ENCODE data around the gene ANO7. TPM values are rescaled to one million over a fixed set of nuclear protein-coding genes. Genes with fewer than 3 reads are reported as not detected.

The ANO7 gene, protein sequence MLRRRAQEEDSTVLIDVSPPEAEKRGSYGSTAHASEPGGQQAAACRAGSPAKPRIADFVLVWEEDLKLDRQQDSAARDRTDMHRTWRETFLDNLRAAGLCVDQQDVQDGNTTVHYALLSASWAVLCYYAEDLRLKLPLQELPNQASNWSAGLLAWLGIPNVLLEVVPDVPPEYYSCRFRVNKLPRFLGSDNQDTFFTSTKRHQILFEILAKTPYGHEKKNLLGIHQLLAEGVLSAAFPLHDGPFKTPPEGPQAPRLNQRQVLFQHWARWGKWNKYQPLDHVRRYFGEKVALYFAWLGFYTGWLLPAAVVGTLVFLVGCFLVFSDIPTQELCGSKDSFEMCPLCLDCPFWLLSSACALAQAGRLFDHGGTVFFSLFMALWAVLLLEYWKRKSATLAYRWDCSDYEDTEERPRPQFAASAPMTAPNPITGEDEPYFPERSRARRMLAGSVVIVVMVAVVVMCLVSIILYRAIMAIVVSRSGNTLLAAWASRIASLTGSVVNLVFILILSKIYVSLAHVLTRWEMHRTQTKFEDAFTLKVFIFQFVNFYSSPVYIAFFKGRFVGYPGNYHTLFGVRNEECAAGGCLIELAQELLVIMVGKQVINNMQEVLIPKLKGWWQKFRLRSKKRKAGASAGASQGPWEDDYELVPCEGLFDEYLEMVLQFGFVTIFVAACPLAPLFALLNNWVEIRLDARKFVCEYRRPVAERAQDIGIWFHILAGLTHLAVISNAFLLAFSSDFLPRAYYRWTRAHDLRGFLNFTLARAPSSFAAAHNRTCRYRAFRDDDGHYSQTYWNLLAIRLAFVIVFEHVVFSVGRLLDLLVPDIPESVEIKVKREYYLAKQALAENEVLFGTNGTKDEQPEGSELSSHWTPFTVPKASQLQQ
- total RNA-seq = 1.6 and 1.9 TPM in 2 replicates

DNA sequence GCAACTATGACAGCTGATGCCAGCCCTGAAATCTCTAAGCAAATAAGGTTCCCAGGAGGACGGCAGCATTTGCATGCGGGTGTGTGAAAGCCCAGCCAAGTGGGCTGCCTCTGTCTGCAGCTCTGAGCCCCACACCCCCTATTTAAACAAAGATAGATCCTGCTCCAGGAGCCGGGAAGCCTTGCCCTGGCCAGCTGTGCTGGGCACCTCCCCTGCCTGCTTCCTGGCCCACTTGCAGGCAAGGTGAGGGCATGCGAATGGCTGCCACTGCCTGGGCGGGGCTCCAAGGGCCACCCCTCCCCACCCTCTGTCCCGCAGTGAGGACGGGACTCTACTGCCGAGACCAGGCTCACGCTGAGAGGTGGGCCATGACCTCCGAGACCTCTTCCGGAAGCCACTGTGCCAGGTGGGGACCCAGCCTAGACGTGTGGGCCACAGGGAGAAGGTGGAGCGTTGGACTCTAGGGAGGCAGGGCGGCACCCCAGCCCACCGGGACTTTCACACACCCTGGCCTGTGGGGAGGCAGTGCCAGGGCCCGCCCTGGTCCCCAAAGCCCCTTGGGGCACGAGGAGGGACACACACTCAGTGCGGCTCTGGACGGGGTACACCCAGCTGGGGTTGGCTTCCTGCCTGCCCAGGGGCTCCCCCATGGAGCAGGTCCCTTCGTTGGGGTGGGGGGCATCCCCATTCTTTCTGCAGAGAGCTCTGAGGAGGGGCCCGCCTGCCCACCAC is at the start of gene ANO7:
ANO7 (plus strand) TSS at position 317 of the 732 bp plus-strand sequence. CDS start 1,387 bp downstream, outside the sequence.

DNA sequence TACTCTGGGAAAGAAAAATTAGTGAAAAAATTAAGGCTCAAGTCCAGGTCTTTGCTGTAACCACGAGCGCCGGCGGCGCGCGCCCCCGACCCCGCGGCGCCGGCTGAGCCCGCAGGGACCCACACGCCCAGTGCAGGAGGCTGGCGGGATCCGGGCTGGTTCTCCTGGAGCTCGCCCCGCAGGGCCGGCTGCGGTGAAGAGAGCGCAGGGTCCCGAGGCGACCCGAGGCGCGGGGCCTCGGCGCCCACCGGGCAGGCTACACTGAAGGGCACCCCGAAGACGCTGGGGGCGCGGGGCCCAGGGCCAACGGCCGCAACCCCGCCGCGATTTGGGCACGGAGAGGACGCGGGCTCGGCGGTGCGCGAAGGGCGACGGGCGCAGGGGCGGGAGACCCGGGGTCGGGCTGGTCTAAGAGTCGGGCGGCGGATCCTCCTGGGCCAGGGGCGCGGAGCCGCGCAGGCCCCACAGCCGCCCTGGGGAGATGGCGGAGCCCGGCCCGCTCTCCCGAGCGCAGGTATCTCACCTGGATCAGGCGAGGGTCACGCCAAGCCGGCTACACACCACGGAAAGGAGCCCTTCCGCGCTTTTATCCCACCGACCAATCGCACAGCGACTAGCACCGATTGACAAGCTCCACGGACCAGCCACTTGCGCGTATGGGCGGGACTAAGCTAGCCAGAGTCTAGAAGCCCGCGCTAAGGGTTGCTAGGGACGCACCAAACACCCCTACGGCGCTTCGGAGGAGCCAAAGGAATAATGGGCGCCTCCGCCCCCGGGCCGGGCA is 39.4 kb upstream of the ANO7 start, which contains the start of gene PASK:
PASK (minus strand) TSS at position 582 of the 784 bp plus-strand sequence. CDS start 6,440 bp downstream, outside the sequence.

DNA sequence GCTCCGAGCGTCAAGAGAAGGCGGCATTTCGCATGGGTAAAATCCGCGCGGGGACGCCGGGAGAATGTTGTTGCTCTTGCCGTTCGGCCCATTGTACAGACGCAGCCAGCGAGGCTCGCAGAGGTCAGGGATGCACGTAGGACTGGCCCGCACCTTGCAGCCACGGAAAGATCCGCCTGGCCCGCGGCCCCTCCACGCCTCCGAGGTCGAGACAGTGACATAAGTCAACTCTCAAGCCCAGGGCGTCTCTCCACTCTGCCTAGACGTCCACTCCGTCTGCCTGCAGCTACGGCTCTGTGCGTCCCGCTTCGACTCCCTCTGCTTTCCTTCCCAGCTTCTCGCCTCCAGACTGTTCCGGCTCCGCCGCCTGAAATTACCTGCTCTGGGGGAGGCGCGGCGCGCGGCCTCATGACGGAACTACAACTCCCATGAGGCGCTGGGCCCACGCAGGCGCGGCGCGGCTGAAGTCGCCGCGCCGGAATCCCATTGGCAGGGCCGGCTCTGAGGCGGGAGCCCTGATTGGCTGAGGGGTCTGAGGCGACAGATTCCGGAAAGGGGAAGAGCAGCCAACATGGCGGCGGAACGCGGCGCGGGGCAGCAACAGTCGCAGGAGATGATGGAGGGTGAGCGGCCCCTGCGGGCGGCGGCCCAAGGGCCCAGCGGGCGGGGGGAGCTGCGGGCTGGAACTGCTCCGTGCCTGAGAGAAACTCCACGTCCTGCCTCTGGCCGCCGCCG is 38.4 kb upstream of the ANO7 start, which contains the start of gene PPP1R7:
PPP1R7 (plus strand) TSS at position 543 of the 735 bp plus-strand sequence; CDS start at position 572, 29 bp downstream.

Other genes with a start within 250 kb of the ANO7 start
- 37.2 and 59.8 TPM in 2 replicates for gene SNED1, start 190.1 kb upstream of the ANO7 start, total RNA-seq
- gene MTERF4, start 86.4 kb upstream of the ANO7 start, total RNA-seq = 27.4 and 33.7 TPM in 2 replicates
- 3.3 and 5.3 TPM in 2 replicates for gene PASK, start 39.2 kb upstream of the ANO7 start, total RNA-seq
- gene PPP1R7, start 38.2 kb upstream of the ANO7 start, total RNA-seq = 34.0 and 44.6 TPM in 2 replicates
- 753 and 1,013 TPM in 2 replicates for gene HDLBP, start 127.0 kb downstream of the ANO7 start, total RNA-seq
- gene SEPTIN2, start 127.2 kb downstream of the ANO7 start, total RNA-seq = 457 and 552 TPM in 2 replicates
- 49.6 and 60.7 TPM in 2 replicates for gene FARP2, start 167.6 kb downstream of the ANO7 start, total RNA-seq